ENCODE data around the gene TMEM41A.
A peak's percentile ranks its signal among the peaks of the same experiment; 100 is the strongest.
"Not testable (repeated sequence)": the region's sequence is repeated elsewhere in the genome, so short reads cannot be mapped to it uniquely, and the experiment has no call there.

Gene TMEM41A

GRCh38 chr3:185489462-185489861 lies 9.4 kb downstream of the TMEM41A start:
- no peak for DNase-seq

DNA sequence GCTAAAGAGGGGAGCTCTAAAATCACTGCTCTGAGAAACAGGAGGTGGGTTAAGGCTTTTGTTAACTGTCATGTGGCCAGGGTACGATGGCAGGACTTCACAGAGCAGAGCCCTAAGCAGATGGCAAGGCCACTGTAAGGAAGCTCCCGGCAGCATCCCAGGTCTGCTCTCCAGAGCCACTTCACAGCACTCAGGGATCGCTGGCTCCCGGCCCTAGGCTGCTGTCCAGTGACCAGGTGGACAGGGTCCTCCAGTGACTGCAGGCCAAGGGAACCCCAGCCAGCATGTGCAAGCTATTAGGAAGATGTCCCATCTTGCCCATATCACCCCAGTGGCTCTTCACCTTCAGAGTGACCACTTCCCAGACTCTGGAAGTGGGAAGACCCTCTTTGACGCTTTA lies 10.4 kb downstream of the TMEM41A start:
- DNase-seq, result no peak

DNA sequence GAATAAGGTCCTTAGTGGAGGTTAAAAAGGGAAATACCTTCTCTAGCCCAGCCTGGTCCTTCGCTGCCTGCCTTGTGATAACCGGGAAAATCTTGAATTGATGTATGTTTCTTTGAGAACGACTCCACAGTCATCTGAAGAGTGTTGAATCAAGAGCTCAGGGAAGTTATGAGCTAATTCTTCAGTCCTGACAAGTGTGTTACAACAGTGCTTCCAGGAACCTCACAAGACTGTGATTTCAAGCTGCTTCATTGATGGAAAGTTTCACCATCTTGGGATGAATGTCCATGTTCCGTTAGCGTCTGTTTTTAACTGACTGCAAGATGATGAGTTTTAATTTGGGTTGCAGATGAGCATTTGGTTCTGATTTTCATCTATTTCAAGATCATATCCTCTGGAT lies 12.4 kb downstream of the TMEM41A start:
- DNase-seq, result no peak

DNA sequence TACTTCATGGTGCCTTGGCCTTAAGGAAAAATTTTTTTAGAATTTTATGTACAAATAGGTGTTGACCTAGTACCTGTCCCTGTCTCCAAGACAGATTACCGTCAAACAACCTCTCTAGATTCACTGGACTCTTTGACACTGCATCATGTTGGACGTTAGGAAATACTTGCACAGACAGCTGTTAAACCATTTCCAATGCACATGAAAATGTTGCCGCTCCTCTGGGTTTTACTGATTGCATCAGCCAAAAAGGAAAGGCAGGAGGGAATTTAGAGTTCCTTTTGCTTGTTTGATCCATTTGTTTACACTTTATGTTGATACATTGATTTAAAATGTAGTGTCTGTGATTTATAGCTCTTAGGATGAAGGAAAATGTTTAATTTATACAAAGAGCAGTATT lies 14.5 kb downstream of the TMEM41A start:
- DNase-seq, result no peak

GRCh38 chr3:185479373-185479945 lies 19.4 kb downstream of the TMEM41A start:
- DNase-seq, result no peak

DNA sequence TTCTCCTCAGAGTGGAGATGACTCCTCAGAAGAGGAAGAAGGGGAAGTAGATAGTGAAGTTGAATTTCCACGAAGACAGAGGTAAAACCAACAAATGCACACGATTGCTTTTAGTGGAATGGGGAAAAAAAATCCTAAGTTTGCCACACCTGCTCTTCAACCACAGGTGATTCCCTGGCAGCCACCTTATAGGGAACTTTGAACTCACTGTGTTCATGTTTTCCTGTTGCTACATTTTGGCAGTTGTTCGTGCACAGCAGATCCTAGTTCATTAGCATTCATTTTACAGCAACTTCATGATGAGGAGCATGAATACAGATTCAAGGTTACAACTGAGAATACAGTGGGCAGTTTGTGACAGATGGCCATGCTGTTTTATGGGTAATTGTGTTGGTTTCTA lies 21.5 kb downstream of the TMEM41A start:
- DNase-seq, result no peak

- not testable (repeated sequence) for DNase-seq
Observed at GRCh38 chr3:185474922-185475321, 23.9 kb downstream of the TMEM41A start.

GRCh38 chr3:185473290-185473815 lies 25.5 kb downstream of the TMEM41A start:
- DNase-seq, result peak in 1 of 51 donors; percentile 30

DNA sequence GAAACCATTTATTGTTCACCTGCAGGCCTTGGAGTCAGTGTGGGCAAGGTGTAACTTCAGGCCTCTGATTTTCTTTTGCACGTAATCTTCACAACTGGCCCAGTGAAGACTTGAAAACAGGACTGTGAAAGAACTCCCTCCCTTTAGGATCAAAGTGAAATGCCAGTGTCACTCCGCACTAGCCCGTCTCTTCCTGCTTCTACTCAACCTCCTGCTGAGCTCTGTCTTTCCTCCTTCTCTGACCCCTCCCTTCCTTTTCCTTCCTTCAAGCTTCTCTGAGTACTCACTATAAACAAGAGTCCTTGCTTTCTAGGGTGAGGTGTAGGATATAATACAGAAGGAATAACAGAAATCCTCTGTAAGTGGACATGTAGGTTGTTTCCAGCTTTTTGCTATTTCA lies 28.5 kb downstream of the TMEM41A start:
- no peak for DNase-seq

DNA sequence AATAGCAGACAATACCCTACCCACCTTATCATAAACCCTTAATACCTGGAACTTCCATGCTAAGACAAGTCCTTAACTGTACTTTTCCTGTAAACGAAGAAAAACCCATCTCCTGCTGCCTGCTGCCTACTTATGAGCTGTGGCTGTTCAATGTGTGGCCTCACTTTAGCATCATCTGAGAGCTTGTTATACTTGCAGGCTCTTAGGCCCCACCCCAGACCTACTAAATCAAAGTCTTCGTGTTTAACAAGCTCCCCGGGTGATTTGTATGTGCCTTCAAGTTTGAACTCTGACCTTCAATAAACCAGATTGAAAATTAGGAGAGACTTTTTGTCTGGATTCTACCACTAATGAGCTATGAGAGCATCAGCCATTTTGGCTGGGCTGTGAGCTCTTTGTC lies 29.3 kb downstream of the TMEM41A start:
- no peak for DNase-seq

DNA sequence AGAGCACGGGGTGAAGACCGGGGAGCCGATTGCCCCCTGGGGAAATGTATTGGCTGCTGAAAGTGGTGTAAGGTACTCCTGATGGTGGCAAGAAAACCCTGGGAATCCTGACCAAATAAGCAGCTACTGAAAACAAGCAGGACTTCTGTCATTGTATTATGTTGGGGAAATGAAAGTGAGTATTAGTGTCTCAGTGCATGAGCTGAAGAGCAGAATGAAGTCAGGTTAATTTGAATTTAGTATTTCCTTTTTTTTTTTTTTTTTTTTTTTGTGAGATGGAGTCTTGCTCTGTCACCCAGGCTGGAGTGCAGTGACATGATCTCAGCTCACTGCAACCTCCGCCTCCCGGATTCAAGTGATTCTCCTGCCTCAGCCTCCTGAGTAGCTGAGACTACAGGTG lies 32.7 kb downstream of the TMEM41A start:
- DNase-seq, result not testable (repeated sequence)

- DNase-seq, result no peak
Observed at GRCh38 chr3:185465471-185465870, 33.4 kb downstream of the TMEM41A start.

DNA sequence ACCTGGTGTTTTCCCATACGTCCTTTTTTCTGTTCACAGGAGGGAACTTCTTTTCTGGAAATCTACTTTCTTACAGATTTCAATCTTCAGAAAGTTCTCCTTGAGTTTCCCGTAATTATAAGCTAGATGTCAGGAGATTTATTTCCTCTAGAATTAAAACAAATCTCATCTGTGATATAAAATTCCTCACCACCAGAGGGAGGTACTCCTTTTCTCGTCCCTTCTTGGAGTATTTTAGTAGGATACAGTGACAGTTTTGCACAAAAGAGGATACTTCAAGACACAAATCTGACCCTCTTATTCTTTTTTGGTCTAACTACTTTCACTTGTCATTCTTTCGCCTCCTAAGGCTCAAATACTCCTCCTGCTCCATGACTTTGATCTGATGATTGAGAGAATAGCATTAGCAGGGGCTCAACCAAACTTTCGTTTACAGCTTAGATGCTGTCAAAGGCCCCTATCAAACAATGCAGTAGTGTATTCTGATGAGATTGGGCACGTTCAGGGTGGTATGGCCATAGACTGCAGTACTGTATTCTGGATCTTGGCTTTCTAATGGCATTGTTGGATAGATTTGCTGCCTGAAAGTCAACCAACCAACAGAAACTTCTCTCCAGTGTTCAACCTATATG lies 38.0 kb downstream of the TMEM41A start:
- no peak for DNase-seq

DNA sequence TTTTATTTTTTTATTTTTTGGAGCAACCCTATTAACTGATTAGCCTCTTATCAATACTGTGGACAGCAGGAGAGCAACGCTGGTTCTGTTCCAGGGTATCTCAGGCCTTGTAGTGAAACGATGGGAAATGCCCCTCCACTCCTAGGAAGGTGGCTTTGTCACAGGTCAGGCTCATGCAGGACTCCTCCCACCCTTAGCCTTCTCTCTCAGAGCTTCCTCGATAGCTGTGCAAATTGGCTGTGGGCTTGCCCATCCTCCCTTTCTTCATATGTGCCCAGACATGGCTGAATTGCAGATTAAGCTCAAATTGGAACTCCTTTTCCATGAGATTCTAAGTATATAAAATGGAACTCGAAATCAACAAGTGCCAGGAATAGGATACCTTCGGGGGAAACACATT lies 38.5 kb downstream of the TMEM41A start:
- DNase-seq, result no peak

- DNase-seq, result no peak
Observed at GRCh38 chr3:185457376-185457775, 41.5 kb downstream of the TMEM41A start.

DNA sequence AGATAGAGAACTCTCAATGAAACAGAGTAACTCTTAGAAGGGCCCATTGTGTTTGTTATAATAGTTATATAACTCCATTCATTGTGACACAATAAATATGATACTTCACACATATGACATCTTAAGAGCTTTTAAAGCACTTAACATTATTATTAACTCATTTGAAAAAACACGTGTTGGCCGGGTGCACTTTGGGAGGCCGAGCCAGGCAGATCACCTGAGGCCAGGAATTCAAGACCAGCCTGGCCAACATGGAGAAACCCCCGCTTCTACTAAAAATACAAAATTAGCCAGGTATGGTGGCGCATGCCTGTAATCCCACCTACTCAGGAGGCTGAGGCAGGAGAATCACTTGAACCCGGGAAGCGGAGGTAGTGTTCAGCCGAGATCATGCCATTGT lies 47.4 kb downstream of the TMEM41A start:
- DNase-seq, result not testable (repeated sequence)

GRCh38 chr3:185448107-185448506 lies 50.7 kb downstream of the TMEM41A start:
- no peak for DNase-seq

DNA sequence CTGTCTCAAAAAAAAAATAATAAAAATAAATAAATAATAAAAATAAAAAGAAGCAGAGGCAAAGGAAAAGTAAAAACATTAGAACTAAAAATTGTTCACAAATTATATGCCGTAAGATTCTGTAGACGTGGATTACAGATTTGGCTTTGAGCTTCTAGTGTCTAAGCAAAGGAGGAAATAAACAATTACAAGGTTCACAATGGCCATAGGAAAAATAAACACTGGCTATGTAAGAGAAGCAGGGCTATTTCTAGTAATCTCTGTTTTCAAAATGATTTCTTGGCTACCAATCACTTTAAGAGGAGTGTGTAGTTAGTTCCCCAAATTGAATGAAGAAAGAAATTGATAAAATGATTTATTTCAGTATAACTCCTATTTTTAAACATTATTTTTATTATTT lies 54.5 kb downstream of the TMEM41A start:
- no peak for DNase-seq

DNA sequence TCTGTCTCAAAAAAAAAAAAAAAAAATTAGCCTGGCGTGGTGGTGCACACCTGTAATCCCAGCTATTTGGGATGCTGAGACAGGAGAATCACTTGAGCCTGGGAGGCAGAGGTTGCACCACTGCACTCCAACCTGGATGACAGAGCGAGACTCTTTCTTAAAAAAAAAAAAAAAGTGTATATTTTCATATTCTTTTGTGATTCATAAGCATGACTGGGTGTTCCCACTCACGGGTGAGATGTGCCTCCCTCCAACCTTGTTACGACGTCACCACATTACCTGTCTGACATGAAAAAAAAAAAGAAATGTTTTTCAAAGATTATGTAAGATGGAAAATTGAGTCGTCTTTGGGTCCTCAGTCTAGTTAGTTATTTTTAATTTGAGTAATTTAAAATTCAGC lies 56.8 kb downstream of the TMEM41A start:
- DNase-seq, result no peak

DNA sequence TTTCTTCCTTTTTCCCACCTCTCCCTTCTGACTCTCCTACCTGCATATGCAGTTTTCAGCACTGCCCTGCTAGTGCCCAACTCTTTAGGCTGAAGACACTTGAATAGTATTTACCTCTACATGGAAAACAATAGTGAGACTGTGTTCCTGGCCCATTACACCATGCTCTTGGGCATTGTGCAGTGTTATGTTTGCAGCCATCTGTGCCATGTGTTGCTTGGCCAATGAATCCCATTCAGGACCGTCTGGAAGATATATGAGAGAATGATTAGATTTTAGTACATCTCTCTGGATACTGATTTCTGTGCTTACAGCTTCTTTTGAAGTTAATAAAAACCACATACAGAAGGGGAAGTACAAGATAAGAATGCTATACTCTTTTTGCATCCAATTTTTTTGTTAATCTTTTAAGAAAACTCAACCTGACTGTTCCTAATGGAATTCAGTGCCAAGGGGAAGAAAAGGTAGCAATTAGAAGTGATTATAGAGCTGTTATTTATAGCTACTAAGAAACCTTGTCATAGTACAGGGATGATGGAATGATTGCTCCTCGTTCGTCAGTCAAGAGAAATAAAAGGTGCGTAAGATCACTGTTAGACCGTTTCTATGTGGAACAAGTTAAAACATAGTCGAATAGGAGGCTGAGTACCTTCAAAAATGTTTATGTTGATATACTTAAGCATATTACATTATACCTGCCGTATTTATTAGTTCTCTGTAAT lies 58.9 kb downstream of the TMEM41A start:
- DNase-seq, result peak in 8 of 51 donors; percentile 3 to 56 (median 22)

Measured in hypothalamus (tissue), 51 donors.